Gastrocnemius medialis (tissue), 4 donors: ENCODE measurements around the gene PRPS1.
A peak's percentile ranks its signal among the peaks of the same experiment; 100 is the strongest.

Source experiments
- POLR2A ChIP-seq, 2 donors: fragments of 450-650 bp; IDR thresholded peaks; one replicate each; pipeline ENCODE4 v1.6.1; 2017; ENCODE audit warnings: antibody characterized with exemption in 2 of 2, mild to moderate bottlenecking in 2 of 2, moderate library complexity in 2 of 2
- TF ChIP-seq, protein P1 (sequence below), 5 experiments: fragments of 450-650 bp in 3 of 5; fragments of 200-600 bp in 2 of 5; sonication (generic) in 2 of 5; IDR thresholded peaks in 4 of 5; conservative IDR thresholded peaks in 1 of 5; 1 replicate in 4 of 5; 2 replicates in 1 of 5; pipeline ENCODE4 v1.5.1; 2016 to 2019; ENCODE audit warnings: antibody characterized with exemption in 5 of 5, mild to moderate bottlenecking in 3 of 5, moderate library complexity in 3 of 5

DNA sequence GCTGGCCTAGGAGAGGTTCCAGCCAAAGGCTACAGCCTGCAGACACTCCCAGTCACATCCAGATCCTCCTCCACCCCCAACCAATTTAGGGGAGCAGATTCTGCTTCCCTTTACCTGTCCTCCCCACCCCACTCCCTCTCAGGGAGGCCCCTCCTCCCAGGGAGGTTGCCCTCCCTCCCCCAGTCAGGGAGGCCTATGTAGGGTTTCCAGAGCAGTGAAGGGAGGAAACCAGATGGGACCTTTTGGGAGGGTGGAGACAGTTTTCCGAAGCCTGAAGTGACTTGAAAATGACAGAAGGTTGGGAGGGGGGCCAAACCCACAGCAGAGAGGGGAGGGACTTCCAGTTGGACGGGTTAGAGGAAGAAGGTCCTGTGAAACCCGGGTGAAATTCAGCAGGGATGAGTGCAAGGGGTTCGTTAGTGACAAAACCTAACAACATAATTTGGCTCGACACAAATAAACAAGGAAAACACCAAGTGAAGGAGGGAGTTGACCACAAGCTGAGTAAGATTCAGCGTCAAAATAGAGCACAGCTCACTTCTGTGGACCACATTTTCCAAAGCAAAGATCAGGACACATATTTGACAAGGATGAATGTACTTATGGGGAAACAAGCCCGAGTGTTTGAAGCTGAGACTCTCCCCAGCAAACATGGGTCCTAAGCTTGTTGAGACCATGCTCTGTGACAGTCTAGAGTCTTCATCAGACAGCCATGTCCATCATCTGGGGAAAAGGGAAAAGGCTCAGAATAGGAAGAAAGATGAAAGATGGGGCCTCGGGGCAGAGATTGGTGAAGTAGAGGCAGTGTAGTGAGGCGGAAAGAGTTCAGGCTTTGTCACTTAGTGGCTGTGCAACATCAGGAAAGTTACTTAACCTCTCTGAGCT lies 46.4 kb downstream of the PRPS1 start:
- TF ChIP-seq, protein P1, sequence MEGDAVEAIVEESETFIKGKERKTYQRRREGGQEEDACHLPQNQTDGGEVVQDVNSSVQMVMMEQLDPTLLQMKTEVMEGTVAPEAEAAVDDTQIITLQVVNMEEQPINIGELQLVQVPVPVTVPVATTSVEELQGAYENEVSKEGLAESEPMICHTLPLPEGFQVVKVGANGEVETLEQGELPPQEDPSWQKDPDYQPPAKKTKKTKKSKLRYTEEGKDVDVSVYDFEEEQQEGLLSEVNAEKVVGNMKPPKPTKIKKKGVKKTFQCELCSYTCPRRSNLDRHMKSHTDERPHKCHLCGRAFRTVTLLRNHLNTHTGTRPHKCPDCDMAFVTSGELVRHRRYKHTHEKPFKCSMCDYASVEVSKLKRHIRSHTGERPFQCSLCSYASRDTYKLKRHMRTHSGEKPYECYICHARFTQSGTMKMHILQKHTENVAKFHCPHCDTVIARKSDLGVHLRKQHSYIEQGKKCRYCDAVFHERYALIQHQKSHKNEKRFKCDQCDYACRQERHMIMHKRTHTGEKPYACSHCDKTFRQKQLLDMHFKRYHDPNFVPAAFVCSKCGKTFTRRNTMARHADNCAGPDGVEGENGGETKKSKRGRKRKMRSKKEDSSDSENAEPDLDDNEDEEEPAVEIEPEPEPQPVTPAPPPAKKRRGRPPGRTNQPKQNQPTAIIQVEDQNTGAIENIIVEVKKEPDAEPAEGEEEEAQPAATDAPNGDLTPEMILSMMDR (IDR thresholded peaks at IDR 0.05 in 4 of 5, conservative IDR thresholded peaks at IDR 0.05 in 1 of 5) = no peak
- peak; percentile 10 to 42 for TF ChIP-seq POLR2A (IDR thresholded peaks at IDR 0.05)
